HG03139 (cell line): ENCODE data around the gene FSD2.
A peak's percentile ranks its signal among the peaks of the same experiment; 100 is the strongest.
"Not testable (repeated sequence)": the region's sequence is repeated elsewhere in the genome, so short reads cannot be mapped to it uniquely, and the experiment has no call there.

ENCODE experiments used
- ATAC-seq: cut with Tn5 transposase; IDR thresholded peaks from one replicate; pipeline ENCODE4 v1.9.1; 2021; ENCODE audit not compliant: unreplicated experiment

FSD2 gene

DNA sequence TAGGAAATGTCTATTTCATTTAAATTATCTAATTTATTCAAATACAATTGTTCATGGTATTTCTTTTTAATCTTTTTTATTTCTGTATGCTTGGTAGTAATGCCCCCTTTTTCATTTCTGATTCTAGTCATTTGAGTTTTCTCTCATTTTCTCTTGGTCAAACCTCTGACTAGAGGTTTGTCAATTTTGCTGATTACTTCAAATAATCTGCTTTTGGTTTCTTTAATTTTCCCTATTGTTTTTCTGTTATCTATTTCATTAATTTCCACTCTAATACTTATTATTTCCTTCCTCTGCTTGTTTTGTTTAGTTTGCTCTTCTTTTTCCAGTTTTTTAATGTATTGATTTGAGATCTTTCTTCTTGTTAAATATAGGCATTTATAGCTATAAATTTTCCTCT, 12.1 kb downstream of the FSD2 start:
- no peak for ATAC-seq

DNA sequence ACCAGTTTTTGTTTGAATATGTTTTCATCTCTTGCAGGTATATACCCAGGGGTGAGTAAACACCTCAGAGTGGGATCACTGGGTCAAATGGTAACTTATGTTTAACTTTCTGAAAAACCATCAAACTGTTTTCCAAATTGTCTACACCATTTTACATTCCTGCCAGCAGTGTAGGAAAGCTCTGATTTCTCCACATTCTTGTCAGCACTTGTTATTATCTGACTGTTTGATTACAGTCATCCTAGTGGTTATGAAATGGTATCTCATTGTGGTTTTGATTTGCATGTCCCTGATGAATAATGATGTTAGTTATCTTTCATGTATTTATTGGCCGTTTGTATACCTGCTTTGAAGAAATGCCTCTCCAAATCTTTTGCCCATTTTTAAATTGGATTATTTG, 13.8 kb downstream of the FSD2 start:
- ATAC-seq, result no peak

DNA sequence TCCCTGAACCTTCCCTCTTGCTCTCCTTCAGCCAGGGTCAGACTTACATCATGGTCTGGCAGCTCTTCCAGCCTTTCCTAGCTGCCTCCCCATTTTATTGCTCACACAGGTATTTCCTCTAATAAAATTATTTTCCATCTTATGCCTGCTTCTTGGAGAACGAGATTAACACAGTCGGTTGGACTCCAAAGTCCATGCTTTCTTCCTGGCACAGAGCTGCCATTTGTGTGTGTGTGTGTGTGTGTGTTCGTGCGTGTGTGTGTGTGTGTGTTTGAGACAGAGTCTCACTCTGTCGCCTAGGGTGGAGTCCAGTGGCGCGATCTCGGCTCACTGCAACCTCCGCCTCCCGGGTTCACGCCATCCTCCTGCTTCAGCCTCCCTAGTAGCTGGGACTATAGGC, 15.5 kb downstream of the FSD2 start:
- no peak for ATAC-seq

DNA sequence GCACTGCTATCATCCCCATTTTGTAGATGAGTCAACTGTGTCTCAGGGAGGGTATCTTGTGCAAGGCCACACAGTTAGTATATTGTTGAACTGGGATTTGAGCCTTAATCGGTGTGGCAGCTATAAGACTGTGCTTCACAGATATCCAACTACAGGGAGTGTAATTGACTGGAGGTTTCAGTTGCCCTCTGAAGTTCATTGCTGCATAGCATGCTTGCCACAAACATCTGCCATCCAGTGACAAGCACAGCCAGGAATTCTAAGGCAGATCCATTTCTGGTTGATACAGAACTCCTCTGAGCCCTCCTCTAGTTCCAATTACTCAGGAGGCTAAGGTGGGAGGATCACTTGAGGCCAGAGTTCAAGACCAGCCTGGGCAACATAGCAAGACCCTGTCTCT, 16.4 kb downstream of the FSD2 start:
- no peak for ATAC-seq

DNA sequence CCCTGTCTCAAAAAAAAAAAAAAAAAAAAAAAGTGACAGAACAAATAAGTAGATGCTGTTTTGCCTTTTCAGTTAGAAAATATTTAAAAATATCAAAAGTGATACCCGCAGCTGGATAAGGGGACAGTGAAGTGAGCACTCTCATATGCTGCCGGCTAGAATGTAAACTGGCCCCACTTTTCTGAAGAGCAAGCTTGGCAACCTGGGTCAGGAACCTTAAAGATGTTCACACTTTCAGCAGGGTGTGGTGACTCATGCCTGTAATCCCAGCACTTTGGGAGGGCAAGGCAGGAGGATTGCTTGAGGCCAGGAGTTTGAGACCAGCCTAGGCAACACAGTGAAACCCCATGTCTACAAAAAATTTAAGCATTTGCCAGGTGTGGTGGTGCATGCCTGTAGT, 17.4 kb downstream of the FSD2 start:
- ATAC-seq, result no peak

DNA sequence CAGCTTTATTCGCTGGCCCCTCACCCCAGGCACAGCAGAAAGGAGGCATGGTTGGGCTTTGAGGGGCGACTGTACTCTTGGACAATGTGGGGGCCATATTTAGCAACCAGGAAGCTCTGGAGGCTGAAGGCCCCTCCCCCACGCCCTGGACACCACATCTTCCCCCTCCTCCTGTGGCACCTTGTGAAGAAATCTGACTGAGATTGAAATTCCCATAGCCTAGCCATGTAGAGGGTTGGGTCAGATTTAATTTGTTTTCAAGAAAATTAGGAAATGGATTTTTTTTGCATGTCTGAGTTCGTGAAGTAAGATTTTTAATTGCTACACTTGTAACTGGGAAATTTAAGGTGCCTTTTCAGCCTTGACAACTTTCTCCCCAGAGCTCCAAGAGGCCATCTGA, 24.5 kb downstream of the FSD2 start:
- ATAC-seq, result no peak

DNA sequence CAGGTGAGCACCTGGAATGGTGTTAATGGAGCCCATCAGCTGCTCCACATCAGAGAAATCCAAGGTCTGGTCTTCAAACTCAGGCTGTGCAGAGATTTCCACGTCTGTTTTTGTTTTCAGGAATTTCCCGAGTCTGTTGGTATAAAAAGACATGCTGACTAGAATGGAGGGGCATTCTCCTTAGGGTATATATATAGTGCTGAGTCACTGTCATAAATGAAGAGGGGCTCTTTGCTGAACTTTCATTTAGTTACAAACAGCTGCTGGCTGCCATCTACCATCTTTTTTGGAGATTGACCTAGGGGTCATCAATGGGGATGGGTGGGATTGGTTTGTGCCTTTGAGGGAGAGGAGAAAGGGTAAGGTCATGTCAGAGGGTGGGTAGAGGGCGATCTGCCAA, 27.1 kb downstream of the FSD2 start:
- ATAC-seq, result no peak

DNA sequence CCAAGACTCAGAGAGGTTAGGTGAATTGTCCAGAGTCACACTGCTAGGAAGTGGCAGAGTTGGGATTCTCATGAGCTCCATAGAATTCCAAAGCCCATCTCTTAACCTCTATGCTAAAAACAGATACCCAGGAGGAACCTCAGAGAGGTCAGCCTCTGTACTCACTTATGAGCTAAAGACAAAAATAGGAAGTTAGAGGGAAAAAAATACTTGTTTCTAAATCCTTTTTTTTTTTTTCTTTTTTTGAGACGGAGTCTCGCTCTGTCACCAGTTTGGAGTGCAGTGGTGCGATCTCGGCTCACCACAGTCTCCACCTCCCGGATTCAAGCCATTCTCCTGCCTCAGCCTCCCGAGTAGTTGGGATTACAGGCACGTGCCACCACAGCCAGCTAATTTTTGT, 31.4 kb downstream of the FSD2 start:
- ATAC-seq, result no peak

DNA sequence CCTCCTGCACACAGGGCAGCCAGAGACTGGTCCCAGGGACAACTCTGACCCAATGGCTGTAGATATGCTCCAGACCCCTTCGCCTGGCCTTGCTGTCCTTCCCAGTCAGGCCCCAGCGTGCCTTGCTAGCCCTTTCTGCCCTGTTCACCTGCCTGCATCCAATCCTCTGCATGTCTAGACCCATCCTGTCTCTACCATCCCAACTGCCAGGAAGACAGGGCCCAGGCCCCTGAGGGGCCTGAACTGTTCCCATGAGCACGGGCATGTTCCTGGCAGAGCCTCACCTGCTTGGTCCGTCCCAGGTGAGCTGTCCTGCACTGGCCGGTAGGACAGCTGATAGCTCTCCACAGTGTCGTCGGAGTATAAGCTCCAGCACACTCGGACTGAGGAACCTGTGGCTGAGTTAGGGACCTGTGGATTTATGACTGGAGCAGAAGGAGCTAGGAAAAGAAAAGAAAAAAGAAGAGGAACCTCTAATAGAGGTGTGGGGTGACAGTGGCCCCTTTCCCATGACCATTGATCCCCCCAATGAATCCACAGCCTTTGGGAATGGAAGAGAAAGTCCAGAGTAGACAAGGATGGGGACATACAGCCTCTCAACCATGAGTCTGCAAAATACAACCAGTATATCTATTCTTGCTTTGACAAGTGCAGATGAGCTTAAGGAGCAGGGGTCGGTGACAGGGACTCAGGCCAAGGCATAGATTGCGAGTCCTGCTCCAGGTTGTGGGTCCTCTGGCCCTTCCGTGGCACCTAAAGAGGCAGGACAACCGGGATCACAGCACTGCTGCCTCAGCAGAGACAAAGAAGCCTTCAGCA, 33.9 kb downstream of the FSD2 start:
- ATAC-seq, result no peak

DNA sequence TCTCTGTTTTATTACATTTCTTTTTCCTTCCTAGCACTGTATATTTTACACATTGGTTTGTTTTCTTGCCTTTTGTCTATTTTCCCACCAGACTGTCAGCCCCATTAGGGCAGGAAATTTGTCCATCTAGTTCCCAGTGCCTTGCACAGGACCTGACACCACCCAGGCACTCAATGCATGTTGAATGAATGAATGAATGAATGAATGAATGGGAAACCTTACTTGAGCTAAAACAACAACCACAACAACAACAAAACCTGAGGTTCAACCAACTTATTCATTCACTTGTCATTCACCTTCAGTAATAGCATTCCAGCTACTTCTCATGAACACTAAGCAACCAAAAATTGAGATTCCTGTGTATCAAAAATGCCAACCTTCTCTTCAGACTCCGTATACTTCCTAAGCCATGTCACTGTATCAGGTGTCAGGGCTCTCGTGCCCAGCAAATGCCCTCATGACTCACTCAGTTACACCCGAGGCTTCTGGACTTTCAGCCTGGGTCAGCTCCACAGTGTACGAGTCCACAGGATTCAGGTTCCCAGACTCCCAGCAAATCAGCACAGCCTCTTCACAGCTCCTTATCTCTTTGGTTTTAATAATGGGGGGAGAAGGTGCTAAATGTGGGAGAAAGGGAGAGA, 37.3 kb downstream of the FSD2 start:
- no peak for ATAC-seq

DNA sequence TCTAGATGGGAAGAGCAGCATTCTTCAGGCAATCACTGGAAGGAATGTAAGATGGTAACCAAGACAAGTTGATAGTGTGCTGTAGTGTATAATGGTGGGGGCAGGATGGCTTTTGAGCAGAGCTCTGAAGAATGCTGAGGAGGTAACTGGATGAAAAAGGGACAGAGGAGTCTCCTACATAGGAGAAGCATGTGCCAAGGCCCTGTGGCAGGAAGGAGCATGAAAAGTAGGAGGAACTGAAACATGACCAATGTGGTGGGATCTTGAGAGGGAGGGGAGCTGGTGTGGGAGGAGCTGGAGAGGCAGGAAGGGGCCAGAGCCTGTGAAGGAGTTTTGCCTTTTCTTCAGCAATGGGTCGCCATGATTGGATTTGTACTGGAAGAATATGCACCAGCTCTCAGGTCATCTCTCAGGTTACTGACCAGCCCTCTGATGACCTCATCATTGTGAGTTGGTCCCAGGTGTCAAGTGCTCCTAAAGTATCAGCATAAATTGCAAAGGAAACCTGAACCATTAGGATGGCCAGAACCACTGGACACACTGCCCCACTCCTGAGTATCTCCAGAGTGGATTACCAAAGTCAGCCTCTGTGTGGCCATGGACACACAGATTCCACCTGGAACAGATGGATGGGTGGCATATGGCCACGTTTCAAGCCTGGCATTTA, 38.6 kb downstream of the FSD2 start:
- no peak for ATAC-seq

DNA sequence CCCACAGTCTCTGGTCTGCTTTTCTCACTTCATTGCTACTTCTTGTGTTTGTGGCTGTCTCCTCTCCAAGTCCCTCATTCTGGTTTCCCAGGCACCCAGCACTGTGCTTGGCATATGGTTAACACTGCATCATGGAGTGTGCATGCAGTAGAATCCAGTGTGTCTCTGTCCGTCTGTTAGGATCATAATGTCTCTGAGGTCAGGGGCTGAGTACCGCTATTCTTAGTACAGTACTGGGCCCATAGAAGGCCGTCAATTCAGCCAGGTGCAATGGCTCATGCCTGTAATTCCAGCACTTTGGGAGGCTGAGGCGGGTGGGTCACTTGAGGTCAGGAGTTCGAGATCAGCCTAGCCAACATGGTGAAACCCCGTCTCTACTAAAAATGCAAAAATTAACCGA, 39.7 kb downstream of the FSD2 start:
- ATAC-seq, result not testable (repeated sequence)

DNA sequence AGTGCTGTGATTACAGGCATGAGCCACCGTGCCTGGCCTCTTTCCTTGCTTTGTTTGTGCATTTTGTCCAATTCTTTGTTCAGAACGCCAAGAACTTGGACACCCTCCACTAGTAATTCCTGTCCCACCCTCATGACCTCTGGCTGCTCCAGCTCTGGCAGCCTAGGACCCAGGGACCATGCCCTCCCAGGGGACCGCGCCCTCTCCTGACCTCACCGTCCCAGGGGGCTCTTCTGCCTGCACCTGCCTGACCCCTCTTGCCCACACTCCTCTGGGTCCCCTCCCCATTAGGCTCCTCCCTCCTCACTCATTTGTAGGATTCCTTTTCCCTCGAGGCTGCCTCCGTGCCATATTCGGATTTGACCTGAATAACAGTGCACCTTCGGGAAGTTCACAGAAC, 41.1 kb downstream of the FSD2 start:
- ATAC-seq, result no peak

DNA sequence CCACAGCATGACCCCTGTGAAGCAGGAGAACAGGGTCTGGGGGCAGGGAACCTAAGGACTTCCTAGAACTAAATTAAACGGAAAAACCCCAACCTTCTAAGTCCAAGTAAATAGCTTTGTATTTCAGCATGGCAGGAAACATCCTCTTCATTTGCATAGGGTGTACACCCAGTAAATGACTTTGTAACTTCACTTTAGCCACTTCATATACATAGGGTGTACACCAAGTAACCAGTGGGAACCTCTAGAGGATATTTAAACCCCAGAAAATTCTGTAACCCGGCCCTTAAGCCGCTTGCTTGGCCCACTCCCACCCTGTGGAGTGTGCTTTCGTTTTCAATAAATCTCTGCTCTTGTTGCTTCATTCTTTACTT, 41.8 kb downstream of the FSD2 start:
- ATAC-seq, result no peak

DNA sequence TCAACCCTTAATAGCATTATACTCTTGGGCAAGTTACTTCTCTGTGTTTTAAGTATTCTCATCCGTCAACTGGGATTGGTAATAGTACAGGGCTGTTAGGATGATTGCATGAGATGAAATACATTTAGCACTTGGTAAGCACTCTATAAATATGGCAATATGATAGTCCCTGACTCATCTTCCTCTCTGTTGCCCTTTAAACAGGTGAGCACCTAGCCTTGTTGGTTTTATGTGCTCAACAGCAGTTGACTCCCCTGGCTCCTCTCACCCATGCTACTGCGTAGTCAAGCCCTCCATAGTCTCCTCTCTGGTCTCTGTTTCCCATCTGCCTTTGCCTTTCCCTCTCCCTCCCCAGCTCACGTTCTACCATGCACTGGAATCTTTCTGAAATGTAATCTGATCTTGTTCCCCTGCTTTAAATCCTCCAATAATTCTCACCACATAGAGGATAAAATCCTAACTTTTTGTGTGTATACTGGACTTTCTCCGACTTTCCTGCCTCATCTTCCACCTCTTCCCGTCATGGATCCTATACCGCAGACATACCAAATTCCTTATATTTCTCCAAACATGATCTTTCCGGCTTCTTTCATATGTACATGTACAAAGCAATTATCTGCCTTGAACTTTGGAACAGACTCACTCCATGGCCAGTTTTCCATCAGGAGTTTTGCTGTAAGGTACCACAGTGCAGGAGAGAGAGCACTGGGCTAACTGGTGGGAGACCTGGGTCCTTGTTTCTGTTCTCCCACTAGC, 42.3 kb downstream of the FSD2 start:
- ATAC-seq, result no peak

DNA sequence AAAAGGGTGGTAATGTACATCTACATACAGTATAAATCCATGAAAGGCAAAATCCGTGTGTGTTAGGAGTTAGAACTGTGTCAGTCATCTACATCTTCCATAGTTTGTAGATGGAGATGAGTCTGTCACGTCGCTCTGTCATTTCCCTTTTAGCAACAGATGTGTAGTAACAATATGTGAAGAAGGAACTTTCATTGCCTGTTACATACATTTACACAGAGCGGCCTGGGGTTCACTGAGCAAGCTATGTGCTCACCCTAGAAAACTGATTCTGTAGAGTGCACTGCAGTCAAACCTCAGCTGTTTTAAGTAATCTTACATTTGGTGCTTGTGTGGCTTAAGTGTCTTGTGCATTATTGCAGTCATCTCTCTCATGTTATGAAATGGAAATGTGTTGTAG, 54.6 kb downstream of the FSD2 start:
- no peak for ATAC-seq

DNA sequence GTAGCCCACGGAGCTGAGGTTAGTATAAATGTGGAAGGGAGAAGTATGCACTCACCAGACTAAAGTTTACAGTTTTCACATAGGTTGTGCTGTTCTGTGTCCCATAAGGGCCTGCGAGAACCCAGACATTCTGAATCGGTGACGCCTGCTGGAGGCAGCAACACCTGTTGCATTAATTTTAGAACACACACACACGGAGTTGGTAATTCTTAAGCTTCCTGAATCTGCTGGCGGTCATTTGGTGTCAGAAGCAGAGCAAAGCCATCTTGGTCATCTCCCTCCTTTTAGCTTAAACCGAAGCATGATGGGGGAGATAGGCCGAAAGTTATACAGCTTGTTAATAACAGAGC, 55.1 kb downstream of the FSD2 start:
- ATAC-seq, result peak; percentile 35

DNA sequence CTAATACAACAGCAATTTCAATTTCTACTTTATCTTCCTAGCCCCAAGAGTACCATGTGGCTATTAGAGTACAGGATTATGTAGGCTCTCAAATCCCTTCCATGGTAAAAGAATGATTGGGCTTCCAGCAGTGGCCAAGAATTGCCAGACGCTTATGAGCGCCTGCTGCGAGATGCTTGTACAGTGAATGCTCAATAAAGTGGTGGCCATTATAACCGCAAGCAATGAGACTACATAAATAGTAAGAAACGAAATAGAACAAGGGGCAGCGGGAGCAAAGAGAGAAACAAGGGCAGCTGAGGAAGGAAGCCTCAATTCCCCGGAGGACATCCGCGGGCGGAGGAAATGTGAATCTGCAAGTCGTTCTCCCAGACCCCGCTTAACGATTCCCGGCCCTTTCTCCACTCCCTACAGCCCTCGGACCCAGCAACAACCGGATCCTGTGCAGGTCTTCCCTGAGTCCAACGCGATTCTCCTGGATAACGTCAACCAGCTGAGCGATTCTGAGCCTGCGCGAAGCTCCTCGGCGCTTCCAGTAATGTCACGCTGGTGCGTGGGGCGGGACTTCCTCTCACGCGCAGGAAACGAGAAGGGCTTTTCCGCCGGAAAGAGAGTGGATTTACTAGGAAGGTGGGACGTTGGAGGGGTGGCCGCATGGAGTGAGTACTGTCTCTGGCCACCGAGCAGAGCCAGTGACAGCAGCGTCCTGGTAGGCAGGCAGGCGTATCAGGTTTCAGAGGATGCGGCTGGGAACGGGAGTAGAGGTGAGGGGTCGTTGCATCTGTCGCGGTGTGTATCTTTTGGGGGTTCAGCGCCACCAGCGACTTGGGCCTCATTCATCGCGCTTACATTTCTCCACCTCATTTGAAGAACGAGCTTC, 55.7 kb downstream of the FSD2 start:
- peak; percentile 92 for ATAC-seq

DNA sequence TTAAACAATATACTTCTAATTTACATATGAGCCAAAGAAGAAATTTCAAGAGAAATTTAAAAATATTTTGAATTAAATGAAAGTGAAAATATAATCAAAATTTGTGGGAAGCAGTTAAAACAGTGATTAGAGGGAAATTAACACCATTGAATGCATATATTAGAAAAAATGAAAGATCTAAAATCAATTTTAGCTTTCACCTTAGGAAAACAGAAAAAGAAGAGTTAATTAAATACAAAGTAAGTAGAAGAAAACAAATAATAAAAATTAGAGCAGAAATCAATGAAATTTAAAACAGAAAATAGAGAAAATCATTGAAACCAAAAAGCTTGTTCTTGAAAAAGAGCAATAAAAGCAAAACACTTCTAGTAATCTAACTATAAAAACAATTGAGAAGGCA, 57.6 kb downstream of the FSD2 start:
- no peak for ATAC-seq

DNA sequence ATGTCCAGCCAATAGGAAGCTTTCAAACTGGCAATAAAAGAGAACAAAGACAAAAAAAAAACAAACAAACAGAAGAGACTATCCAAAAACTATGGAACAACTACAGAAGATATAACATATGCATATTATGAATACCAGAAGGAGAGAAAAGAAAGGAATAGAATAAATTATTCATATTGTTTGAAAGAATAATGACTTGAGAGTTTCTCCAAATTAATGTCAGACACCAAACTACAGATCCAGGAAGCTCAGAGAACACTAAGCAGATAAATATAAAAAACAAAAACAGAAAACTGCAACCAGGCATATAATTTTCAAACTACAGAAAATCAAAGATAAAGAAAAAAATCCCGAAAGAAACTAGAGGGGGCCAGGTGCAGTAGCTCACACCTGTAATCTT, 62.1 kb downstream of the FSD2 start:
- no peak for ATAC-seq

DNA sequence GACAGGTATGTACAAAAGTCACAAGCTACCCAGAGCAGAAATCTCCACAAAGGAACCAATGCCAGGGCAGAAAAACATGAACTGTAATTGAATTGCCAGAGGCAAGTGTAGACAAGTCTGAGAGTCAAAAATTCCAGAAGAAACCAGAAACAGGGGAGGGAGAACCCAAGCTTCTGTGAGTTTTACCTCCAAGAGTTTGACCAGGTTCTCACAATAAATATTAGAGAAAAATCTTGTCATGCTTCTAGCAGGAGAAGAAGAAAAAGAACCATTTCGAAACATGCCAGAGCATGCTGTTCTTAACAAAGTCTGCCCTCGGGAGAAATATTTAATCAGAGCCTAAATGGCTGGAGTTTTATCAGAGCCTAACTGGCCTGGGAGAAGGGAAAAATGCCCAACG, 63.7 kb downstream of the FSD2 start:
- ATAC-seq, result no peak
